ENCODE results near the gene SLC27A2. TPM values are rescaled to one million over a fixed set of nuclear protein-coding genes. Genes with fewer than 3 reads are reported as not detected.

Gene SLC27A2
- total and polyA plus RNA-seq, 2 donors (not counting 1 experiment from before 2014, with no cell fraction given) = 0.39 to 0.49 TPM

GRCh38 chr15:50218291-50218690 lies 36.3 kb downstream of the SLC27A2 start:
- Histone ChIP-seq H3K79me2 (ENCODE audit: control insufficient read depth, insufficient read depth, low read length) (no peaks in the 10 kb centered on the region), H3K36me3 (replicated peaks in 1 of 2; ENCODE audit: control extremely low read depth in 1 of 2, control insufficient read depth in 1 of 2, extremely low read depth in 1 of 2, insufficient read depth in 2 of 2, low read length in 1 of 2) (no peaks in the 10 kb centered on the region), H3K27ac (ENCODE audit: low read length in 2 of 2) (no peak overlapping the region), H3K4me2 (replicated peaks; ENCODE audit: low read depth, low read length, poor library complexity, severe bottlenecking) (no peak overlapping the region), H3K27me3 (replicated peaks in 1 of 4; ENCODE audit: control extremely low read depth in 1 of 4, control insufficient read depth in 3 of 4, insufficient read depth in 4 of 4, low read length in 3 of 4) (no peaks in the 10 kb centered on the region), H2AFZ (ENCODE audit: insufficient read depth, low read depth, low read length, poor library complexity, severe bottlenecking) (no peak overlapping the region), H3K9ac (ENCODE audit: low read length) (no peak overlapping the region), H4K20me1 (ENCODE audit: control insufficient read depth, insufficient read depth, low read length, poor library complexity, severe bottlenecking) (no peaks in the 10 kb centered on the region), H3K9me3 (ENCODE audit: control extremely low read depth in 1 of 3, control insufficient read depth in 2 of 3, insufficient read depth in 1 of 3, low read length in 2 of 3) (no peaks in the 10 kb centered on the region), H3K4me1 (ENCODE audit: control insufficient read depth in 2 of 2, insufficient read depth in 2 of 2, low read length in 2 of 2) (no peaks in the 10 kb centered on the region), H3K4me3 (ENCODE audit: control extremely low read depth in 1 of 5, extremely low read depth in 1 of 5, insufficient read depth in 1 of 5, low read depth in 2 of 5, low read length in 4 of 5) (no peak overlapping the region)
- H3K4me1 Mint-ChIP-seq = peaks cover 4% of the 10 kb centered on the region
- no peaks in the 10 kb centered on the region for H3K9me3 Mint-ChIP-seq (ENCODE audit: insufficient read depth)
- no peak overlapping the region for H3K4me3 Mint-ChIP-seq
- no peak for DNase-seq
- intact Hi-C loops (cut with micrococcal nuclease) = no loop called here
- H3K27me3 Mint-ChIP-seq = peaks cover 7% of the 10 kb centered on the region
- no peak for ATAC-seq (ENCODE audit: low read depth)
- TF ChIP-seq EZH2 (IDR thresholded peaks at IDR 0.05; ENCODE audit: borderline replicate concordance, insufficient read depth, low read depth, low read length, poor library complexity, severe bottlenecking) (no peak), CTCF (IDR thresholded peaks at IDR 0.05) (no peak)
- CTCF ChIA-PET = no interaction called here
- POLR2A ChIA-PET = no interaction called here
- no peak overlapping the region for H3K27ac Mint-ChIP-seq
- WGBS (ENCODE audit: insufficient coverage) = 100% methylated on average over 1 of the region's 1 CpG

GRCh38 chr15:50218691-50219090 lies 36.7 kb downstream of the SLC27A2 start:
- ChIA-PET CTCF (no interaction called here), POLR2A (no interaction called here)
- Histone ChIP-seq H3K9me3 (ENCODE audit: control extremely low read depth in 1 of 3, control insufficient read depth in 2 of 3, insufficient read depth in 1 of 3, low read length in 2 of 3) (no peaks in the 10 kb centered on the region), H2AFZ (ENCODE audit: insufficient read depth, low read depth, low read length, poor library complexity, severe bottlenecking) (no peak overlapping the region), H3K4me1 (ENCODE audit: control insufficient read depth in 2 of 2, insufficient read depth in 2 of 2, low read length in 2 of 2) (no peaks in the 10 kb centered on the region), H3K79me2 (ENCODE audit: control insufficient read depth, insufficient read depth, low read length) (no peaks in the 10 kb centered on the region), H4K20me1 (ENCODE audit: control insufficient read depth, insufficient read depth, low read length, poor library complexity, severe bottlenecking) (no peaks in the 10 kb centered on the region), H3K27me3 (replicated peaks in 1 of 4; ENCODE audit: control extremely low read depth in 1 of 4, control insufficient read depth in 3 of 4, insufficient read depth in 4 of 4, low read length in 3 of 4) (no peaks in the 10 kb centered on the region), H3K36me3 (replicated peaks in 1 of 2; ENCODE audit: control extremely low read depth in 1 of 2, control insufficient read depth in 1 of 2, extremely low read depth in 1 of 2, insufficient read depth in 2 of 2, low read length in 1 of 2) (no peaks in the 10 kb centered on the region), H3K4me2 (replicated peaks; ENCODE audit: low read depth, low read length, poor library complexity, severe bottlenecking) (no peak overlapping the region), H3K9ac (ENCODE audit: low read length) (no peak overlapping the region), H3K27ac (ENCODE audit: low read length in 2 of 2) (no peak overlapping the region), H3K4me3 (ENCODE audit: control extremely low read depth in 1 of 5, extremely low read depth in 1 of 5, insufficient read depth in 1 of 5, low read depth in 2 of 5, low read length in 4 of 5) (no peak overlapping the region)
- intact Hi-C loops (cut with micrococcal nuclease) = no loop called here
- ATAC-seq (ENCODE audit: low read depth) (no peak), DNase-seq (no peak)
- Mint-ChIP-seq H3K9me3 (ENCODE audit: insufficient read depth) (no peaks in the 10 kb centered on the region), H3K27ac (no peak overlapping the region), H3K27me3 (peaks cover 6% of the 10 kb centered on the region), H3K4me3 (no peak overlapping the region), H3K4me1 (peaks cover 4% of the 10 kb centered on the region)
- no CpG with 5 or more reads among the region's 1 CpG for WGBS (ENCODE audit: insufficient coverage)
- TF ChIP-seq EZH2 (IDR thresholded peaks at IDR 0.05; ENCODE audit: borderline replicate concordance, insufficient read depth, low read depth, low read length, poor library complexity, severe bottlenecking) (no peak), CTCF (IDR thresholded peaks at IDR 0.05) (no peak)

All from B cell (primary cell).